Brain microvascular endothelial cell (primary cell): ENCODE results near the gene ANAPC15.

Experiments used
- DNase-seq: peaks from one replicate; pipeline ENCODE4 v3.0.0-alpha.2; 2020
- H3K27ac ChIP-seq: fragments of 250-450 bp; sonication (Bioruptor Pico); 2 replicates; pipeline ENCODE4 v1.5.1; 2020; ENCODE audit warnings: mild to moderate bottlenecking, moderate library complexity
- H3K27me3 ChIP-seq: fragments of 250-450 bp; sonication (Bioruptor Pico); replicated peaks from 2 replicates; pipeline ENCODE4 v1.5.1; 2020; ENCODE audit warnings: mild to moderate bottlenecking
- H3K36me3 ChIP-seq: fragments of 250-450 bp; sonication (Bioruptor Pico); replicated peaks from 2 replicates; pipeline ENCODE4 v1.5.1; 2020; ENCODE audit warnings: mild to moderate bottlenecking
- H3K4me3 ChIP-seq: 2 replicates; pipeline ENCODE4 v1.5.1; 2011; ENCODE audit warnings: low read depth, mild to moderate bottlenecking, control low read depth, low read length, moderate library complexity
- in situ Hi-C: cut with HindIII; loops from 2 replicates; pipeline ENCODE4 v1.10.0; 2017; ENCODE audit warnings: low sequenced_read_pairs, low pct_ligation_motif_present
- TF ChIP-seq, protein P1 (sequence below): IDR thresholded peaks from 2 replicates; pipeline ENCODE4 v1.5.1; 2011; ENCODE audit warnings: low read depth, mild to moderate bottlenecking, moderate library complexity, low read length, control low read depth, inconsistent platforms; ENCODE audit errors: missing control alignments

Gene ANAPC15

DNA sequence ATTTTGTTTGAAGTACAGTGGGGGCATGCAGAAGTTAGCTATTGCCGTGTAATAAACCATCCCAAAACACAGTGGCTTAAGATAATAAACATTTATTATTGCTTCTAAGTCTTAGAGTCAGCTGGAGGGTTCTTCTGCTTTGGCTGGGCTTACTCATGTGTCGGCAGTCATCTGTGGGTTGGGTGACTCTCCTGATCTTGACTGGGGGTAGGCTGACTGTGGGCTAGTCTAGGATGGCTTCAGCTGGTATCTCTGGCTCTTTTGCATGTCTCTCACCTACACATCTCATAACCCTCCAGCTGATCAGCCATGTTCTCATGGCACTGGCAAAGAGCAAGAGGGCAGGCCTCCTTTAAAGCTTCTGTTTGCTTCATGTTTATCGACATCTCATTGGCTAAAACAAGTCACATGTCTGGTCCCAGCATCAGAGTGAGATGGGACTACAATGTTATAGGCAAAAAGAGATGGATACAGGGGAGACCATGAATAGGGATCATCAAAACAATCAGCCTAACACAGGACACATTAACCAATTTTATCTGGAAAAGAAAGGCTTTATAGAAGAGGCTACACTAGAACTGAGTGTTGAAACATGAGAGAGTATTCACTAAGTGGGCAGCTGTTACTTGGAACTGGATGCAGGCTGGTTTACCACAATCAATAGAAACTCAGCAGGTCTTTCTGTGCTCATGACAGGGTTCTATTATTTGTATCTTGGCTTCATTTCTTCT, 26.7 kb downstream of the ANAPC15 start:
- in situ Hi-C loops: no loop called here

DNA sequence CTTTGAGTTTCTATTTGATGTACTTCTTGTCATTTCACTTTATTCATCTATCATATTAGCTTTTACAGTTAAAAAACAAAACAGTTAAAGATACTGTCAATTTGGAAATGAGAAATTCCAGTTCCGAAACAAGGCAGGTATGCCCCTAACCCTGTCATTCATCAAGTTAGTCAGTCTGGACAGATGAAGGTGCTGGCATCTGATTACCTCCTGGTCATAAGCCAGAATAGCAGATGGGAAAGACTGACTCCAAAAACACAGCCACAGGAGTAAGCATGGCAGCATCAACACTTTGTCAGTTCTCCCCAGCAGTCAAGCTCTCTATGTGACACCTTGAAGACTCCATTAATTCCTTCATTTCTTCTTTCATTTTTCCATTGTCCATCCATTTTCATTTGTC, 27.5 kb downstream of the ANAPC15 start:
- no peak overlapping the region for H3K27ac ChIP-seq
- TF ChIP-seq, protein P1, sequence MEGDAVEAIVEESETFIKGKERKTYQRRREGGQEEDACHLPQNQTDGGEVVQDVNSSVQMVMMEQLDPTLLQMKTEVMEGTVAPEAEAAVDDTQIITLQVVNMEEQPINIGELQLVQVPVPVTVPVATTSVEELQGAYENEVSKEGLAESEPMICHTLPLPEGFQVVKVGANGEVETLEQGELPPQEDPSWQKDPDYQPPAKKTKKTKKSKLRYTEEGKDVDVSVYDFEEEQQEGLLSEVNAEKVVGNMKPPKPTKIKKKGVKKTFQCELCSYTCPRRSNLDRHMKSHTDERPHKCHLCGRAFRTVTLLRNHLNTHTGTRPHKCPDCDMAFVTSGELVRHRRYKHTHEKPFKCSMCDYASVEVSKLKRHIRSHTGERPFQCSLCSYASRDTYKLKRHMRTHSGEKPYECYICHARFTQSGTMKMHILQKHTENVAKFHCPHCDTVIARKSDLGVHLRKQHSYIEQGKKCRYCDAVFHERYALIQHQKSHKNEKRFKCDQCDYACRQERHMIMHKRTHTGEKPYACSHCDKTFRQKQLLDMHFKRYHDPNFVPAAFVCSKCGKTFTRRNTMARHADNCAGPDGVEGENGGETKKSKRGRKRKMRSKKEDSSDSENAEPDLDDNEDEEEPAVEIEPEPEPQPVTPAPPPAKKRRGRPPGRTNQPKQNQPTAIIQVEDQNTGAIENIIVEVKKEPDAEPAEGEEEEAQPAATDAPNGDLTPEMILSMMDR: no peak

More for the DNA sequence above, 26.7 kb downstream of the ANAPC15 start:
- DNase-seq: no peak
- H3K27ac ChIP-seq: no peak overlapping the region
- no peaks in the 10 kb centered on the region for H3K36me3 ChIP-seq
- no peak overlapping the region for H3K4me3 ChIP-seq
- TF ChIP-seq, protein P1: no peak
- no peaks in the 10 kb centered on the region for H3K27me3 ChIP-seq

DNA sequence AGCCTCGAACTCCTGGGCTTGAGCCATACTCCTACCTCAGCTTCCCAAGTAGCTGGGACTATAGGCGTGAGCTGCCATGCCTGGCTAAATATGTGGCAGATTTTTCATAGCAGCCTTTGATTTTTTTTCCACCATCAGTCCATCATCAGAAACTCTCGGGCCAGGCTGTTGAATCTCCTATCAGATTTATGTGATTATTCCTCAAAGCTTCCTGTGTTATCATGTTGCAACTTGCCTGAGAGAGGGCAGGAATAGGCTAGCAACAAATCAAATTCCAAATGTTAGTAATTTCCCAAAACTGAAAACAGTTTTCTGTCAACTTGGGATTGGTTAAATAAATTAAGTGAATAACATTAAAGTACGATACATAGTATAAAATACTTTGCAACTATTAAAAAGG, 28.4 kb downstream of the ANAPC15 start:
- TF ChIP-seq, protein P1: no peak
- no peak for DNase-seq
- in situ Hi-C loops: no loop called here
- no peak overlapping the region for H3K4me3 ChIP-seq
- H3K36me3 ChIP-seq: no peaks in the 10 kb centered on the region
- no peak overlapping the region for H3K27ac ChIP-seq
- no peaks in the 10 kb centered on the region for H3K27me3 ChIP-seq

More for the DNA sequence above, 27.5 kb downstream of the ANAPC15 start:
- H3K27me3 ChIP-seq: no peaks in the 10 kb centered on the region
- H3K4me3 ChIP-seq: no peak overlapping the region
- no peaks in the 10 kb centered on the region for H3K36me3 ChIP-seq
- no peak for DNase-seq
- in situ Hi-C loops: no loop called here

DNA sequence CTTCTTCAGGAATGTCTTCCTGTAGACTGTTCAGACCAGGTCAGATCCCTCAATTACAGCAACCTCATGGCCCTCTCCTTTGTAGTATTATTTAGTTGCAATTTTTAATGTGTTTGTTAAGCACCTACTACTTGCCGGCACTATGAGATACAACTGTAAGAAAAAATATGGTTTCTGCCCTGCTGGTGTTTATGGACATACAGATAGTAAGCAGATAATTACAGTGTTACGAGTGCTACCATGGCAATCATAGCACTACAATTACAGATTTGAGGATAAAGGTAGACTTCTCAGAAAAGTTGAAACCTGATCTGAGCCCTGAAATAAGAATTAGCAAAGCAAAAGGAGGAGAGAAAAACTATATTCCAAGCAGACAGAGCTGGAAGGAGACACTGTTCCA, 29.1 kb downstream of the ANAPC15 start:
- no peaks in the 10 kb centered on the region for H3K27me3 ChIP-seq
- H3K4me3 ChIP-seq: no peak overlapping the region
- H3K27ac ChIP-seq: no peak overlapping the region
- no peak for DNase-seq
- in situ Hi-C loops: no loop called here
- H3K36me3 ChIP-seq: no peaks in the 10 kb centered on the region
- TF ChIP-seq, protein P1: no peak

DNA sequence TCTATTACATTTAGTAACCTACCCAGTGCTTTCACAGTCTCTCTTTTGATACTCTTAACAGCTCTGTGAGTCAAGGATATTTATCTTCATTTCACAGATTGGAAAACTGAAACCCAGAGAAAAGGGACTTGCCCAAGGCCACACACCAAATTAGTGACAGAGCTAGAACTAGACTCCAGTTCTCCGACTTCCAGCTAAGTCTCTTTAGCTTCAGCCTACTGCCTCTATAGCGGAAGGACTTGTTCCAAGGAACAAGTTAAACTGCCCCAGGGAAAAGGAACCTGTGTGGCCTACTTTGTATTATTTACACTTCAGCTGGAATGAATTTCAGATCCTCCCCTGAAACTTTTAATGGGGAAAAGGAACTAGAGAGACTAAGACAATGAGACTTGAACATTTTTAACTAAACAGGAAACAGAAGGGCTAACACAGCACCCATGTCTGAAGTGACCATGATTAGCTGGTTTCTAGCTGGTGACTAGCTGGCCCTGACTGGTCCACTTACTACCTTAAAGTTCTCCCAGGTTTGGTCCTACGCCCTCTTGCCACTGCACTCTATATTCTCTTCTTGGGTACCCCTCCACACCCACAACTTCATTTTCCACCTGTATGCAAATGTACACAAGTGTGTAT, 30.6 kb downstream of the ANAPC15 start:
- TF ChIP-seq, protein P1: no peak
- no peak for DNase-seq
- Histone ChIP-seq H3K27ac (no peak overlapping the region), H3K4me3 (no peak overlapping the region), H3K27me3 (no peaks in the 10 kb centered on the region), H3K36me3 (no peaks in the 10 kb centered on the region)
- in situ Hi-C loops: no loop called here

DNA sequence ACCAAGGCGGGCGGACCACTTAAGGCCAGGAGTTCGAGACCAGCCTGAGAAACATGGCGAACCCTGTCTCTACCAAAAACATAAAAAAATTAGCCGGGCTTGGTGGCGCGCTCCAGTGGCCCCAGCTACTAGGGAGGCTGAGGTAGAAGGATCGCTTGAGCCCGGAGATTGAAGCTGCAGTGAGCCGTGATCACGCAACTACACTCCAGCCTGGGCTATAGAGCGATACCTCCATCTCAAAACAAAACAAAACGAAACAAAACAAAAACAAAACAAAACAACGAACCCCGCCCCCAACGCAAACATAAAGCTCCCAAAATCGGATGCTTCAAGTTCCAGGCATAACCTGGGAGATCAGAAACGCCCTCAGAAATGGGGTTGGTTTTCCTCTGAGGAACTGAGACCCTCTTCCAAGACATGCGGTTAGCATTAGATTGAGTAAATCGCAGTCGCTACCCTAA, 31.3 kb downstream of the ANAPC15 start:
- Histone ChIP-seq H3K27me3 (no peaks in the 10 kb centered on the region), H3K27ac (peak overlapping the region; percentile 77), H3K36me3 (no peaks in the 10 kb centered on the region), H3K4me3 (peak overlapping the region; percentile 56)
- DNase-seq: no peak
- TF ChIP-seq, protein P1: no peak
- in situ Hi-C loops: no loop called here
